HUDEP-2 (cell line): Measurements from ENCODE around the gene RGS17.
"Not testable (repeated sequence)": the region's sequence is repeated elsewhere in the genome, so short reads cannot be mapped to it uniquely, and the experiment has no call there.

Experiments
- DNase-seq, 76 experiments: peaks; one replicate each; lab custom pipeline; 2025; ENCODE audit not compliant: unreplicated experiment in 76 of 76; lab: John Stamatoyannopoulos, UW

RGS17 gene, protein sequence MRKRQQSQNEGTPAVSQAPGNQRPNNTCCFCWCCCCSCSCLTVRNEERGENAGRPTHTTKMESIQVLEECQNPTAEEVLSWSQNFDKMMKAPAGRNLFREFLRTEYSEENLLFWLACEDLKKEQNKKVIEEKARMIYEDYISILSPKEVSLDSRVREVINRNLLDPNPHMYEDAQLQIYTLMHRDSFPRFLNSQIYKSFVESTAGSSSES

DNA sequence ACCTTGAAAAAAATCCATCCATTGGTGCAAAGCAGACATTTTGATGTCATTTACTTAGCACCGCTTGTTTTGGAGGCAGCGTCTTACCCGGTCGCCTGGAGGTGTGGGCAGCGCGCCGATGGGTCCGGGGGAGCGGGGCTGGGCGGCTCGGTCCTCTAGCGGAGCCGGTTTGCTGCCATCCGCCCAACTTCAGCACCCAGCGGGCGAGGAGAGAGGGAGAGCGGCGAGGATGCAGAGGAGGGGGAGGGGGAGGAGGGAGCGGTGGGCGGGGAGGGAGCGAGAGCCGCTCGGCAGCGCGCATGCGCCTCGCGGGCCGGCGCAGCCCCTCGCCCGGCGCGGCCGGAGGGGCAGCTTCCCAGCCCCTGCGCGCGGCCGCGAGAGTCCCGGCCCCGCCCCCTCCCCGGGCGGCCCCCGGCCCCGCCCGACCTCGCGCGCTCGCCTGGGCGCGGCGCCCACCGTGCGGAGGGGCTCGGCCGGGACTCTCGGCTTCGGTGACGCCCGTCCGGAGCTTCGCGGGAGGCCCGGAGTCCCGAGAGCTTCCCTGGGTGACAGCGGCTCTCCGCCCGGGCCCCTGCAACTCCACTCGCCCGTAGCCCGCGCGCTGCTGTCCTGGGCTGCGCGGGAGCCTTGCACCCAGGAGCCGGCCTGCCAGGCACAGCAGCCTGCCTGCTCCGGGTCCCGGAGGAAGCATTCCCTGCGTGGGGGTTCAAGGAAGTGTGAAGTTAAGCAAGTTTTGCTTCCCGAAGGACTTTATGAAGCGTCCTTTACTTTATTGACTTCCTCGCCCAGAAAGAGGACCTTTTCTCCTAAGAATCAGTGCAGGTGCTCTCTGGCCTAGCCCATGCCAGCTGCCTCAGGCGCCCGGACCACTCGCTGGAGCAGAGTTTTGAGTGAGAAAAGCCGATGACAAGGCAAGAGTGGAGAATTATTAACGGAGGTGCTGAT is at the start of gene RGS17:
Gene RGS17, minus strand, starts transcription at position 246 of the 945 bp plus-strand sequence. CDS start 87,264 bp downstream, outside the sequence.
- peak in 8 of 76 experiments; percentile 10 to 47 (median 17) for DNase-seq

GRCh38 chr6:153172815-153173214 is 41.7 kb upstream of the RGS17 start:
- DNase-seq, result no peak

DNA sequence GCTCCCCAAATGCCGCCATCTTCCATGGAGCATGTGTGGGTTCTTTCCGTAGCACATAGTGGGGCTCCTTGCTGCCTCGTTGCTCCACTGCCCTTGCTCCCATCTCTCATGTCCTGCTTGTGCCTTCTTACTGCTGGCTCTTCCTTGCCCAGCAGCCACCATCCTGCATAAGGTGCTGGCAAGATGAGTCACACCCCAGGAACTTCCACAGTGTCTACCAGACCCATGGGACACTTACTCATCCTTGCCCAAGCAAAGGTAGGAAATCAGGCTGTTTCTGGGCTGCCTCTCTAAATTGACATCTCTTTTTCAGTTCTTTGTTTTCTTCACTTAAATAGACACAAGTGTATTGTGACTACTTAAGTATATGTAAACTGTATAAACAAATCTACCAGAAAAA is 39.4 kb upstream of the RGS17 start:
- DNase-seq, result no peak

DNA sequence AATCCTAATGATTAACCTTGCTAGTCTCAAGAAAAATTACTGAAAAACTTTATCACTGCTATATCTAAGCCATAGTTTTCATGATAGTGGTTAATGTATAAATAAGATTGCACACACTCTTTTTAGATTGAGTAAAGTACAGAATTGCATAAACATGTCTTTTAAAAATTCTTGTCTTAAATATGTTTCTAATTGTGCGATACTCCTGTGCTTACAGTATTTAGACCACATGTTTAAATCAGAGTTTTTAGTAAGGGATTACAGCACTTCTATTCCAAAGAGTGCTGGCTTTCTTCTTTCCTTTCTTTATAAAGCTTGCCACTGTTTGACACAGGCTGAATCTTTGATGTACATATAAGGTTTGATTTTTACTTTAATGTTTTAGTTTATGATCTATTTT is 36.8 kb upstream of the RGS17 start:
- DNase-seq, result no peak

DNA sequence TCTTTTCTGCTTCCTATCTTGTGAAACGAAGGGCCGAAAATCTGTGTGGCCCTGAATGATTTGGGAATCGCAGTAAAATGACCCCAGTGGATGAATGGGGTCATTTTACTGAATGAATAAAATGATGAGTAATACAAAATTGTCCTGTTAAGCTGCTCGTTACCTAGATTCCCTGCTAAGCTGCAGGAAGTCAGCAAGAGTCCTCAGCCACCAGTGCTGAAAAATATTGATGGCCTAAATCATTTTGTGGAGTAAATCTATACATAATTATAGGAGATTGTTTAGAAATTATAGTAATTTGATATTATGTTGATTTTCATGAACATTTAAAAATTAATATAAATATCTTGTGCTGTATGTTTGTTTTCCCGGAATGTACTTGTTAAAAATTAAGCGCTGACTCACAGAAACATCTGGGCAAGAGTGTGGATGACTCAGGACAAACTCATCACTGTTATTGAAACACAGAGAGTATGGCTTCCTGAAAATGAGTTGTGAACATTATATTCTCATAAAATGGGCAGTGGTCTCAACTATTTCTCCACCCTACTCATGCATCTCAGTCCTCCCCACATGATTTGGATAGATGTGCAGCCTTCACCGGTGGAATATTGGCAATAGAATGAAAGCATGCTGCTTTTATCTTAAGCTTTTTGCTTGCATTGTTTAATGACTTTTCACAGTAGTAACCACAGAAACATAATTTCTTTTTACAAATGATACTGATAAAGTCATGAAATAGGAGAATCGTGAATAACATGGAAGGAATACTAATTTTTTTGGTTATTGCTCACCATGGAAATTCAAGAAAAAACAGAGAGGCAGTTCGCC is 36.2 kb upstream of the RGS17 start:
- DNase-seq, result no peak

DNA sequence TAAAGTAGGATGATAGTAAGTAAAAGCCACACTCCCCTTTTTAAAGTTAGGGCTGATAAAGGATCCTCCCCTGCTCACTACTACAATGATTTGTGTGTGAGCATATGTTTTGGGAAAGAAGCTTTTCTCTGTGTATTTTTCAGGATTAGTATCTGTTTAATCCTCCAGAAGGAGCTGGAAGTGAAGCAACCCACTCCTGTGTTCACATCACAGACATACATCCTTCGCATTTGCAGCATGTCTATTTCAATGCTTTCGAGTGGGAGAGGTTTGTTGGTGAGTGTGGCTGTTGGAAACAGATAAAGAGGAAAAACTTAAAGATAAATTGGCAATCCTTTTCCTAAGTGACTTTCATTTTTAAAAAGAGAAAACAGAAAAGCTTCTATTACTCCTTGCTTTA is 31.6 kb upstream of the RGS17 start:
- no peak for DNase-seq

GRCh38 chr6:153162172-153162571 is 31.1 kb upstream of the RGS17 start:
- no peak for DNase-seq

DNA sequence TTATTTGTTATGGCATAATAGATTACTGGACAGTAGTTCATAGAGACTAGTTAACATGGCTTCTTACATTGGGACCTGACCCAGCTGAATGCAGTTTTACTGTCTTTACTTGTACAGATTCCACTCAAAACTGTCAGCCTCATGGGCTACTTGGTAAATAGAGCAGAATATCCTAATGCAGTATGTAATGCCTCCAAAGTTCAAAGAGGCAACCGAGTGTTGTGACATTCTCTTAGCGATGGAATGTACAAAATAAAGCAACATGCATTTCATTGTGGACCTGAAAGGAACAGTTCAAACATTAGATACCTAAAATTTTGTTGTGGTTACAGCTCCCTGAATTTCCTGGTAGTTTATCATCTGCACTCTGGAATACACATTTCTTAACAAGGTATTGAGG is 29.1 kb upstream of the RGS17 start:
- DNase-seq, result no peak

DNA sequence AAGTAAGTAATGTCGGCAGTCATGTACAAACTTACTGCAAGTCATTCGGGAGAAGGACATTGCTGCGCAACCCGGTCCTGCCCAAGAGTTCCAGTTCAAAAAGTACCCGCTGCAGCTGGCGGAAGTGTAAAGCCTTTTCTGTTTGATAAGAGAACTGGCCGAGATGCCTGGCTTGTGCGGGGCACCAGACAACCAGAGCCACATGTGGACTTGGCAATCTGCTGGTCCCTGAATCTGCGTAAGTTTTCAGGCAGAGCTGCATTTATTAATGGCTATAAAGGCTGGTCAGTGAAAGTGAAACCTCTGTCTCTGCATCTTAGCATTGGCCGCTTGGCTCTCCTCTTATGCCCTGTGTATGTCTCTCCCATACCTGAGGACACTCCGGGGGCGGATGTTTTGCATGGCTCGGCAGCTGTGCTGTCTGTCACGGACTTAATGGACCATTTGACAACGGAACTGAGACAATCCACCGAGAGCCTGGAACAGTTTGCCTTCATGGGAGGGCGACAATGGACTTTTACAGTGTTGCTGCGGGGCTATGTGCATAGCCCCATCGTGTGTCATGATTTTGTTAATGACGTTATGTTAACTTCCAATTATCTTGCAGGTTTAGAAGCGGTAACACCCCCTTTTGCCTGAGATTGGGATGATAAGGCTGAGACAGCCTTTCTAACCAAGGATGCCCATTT is 19.8 kb upstream of the RGS17 start:
- no peak for DNase-seq

GRCh38 chr6:153150371-153150751 is 19.3 kb upstream of the RGS17 start:
- no peak for DNase-seq

- DNase-seq, result no peak
Measured at GRCh38 chr6:153149891-153150290, 18.8 kb upstream of the RGS17 start.

- no peak for DNase-seq
Measured at GRCh38 chr6:153146413-153146812, 15.3 kb upstream of the RGS17 start.

DNA sequence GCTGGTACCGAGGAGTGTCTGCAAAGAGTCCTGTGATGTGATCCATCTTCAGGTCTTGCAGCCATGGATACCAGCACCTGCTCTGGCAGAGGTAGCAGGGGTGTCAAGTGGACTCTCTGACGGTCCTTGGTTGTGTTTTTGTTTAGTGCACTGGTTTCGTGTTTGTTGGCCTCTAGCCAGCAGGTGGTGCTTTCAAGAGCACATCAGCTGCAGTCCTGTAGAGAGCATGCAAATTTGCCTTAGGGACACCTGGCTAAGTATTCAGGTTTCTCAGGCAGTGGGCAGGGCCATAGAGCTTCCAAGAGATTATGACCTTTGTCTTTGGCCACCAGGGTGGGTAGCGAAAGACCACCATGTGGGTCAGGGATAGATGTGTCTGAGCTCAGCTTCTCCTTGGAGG is 14.5 kb upstream of the RGS17 start:
- DNase-seq, result no peak

DNA sequence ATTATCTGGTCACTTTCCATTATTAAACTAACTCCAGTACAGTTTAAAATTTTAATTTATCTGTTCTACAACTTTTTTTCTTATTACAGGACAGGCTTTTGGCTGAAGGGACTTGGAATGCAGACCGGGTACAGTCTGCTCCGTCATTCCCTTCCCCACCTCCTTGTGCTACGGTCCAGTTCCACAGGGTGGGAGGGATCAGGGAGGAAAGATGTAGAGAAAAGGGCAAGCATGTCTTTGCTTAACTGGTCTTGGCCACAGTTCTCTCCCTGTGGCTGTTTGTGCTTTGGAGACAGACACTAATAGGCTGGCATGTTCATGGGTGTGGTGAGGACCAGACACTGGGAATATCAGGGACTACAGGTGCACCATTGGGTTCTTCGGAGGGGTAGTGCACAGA is 12.1 kb upstream of the RGS17 start:
- no peak for DNase-seq

- no peak for DNase-seq
Measured at GRCh38 chr6:153140299-153140698, 9.2 kb upstream of the RGS17 start.

GRCh38 chr6:153138930-153139329 is 7.8 kb upstream of the RGS17 start:
- no peak for DNase-seq

DNA sequence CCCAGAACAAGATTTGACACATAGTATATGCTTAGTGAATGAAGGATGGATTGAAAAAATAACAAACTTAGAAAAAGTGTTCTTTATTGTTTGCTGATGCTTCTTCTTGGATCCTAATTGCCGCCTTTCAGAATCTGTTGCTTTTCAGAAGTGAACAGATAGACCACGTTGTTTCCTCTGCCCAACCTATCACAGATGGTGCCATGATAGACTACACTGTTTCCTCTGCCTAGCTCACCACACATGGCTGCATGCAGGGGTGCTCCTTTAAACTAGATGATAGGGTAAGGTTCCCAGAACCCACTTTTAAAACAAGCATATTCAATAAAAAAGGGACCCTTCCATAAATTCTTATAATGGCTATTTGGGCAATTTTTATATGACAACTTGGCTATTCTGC is 4.6 kb upstream of the RGS17 start:
- DNase-seq, result no peak

DNA sequence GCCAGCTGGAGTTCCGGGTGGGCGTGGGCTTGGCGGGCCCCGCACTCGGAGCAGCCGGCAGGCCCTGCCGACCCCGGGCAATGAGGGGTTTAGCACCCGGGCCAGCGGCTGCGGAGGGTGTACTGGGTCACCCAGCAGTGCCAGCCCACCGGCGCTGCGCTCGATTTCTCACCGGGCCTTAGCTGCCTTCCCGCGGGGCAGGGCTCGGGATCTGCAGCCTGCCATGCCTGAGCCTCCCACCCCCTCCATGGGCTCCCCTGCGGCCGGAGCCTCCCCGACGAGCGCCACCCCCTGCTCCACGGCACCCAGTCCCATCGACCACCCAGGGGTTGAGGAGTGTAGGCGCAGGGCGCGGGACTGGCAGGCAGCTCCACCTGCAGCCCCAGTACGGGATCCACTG is 2.6 kb upstream of the RGS17 start:
- not testable (repeated sequence) for DNase-seq

GRCh38 chr6:153130515-153131036 is 506 bp downstream of the RGS17 start:
- DNase-seq, result no peak

DNA sequence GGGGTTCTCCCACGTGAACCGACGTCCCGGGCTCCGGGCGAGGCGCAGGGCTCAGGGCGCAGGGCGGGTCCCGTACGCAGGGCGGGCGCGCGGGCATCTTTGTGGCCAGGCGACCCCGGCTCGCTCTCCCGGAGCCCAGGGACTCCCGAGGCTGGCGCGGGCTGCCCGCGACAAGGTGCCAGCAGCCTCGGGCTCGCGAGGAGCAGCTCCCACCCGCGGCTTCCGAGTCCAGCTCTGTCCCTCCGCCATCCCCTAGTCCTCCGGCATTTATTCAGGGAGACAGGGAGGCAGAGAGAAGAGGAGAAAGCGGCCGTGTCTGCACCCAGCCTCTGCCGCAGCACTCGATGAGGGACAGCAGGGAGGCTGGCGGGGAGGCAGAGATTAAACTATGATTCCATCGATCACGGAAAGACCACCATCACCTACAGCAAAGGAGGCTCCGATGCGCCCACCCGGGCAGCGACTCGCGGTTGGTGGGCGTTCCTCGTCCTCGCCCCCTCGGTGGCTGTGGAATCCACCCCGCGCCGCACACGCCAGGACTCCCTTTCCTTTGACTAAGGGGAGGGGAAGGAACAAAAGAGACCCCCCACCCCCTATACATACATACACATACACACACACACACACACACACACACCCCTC is 1.1 kb downstream of the RGS17 start:
- DNase-seq, result no peak
